HepG2 (cell line): ENCODE data around the gene MLLT10. TPM values are rescaled to one million over a fixed set of nuclear protein-coding genes. Genes with fewer than 3 reads are reported as not detected.

ENCODE experiments used
- ARID2 ChIP-seq: sonication (generic); formaldehyde crosslinking; IDR thresholded peaks from 2 replicates; pipeline ENCODE4 v1.8.1; 2022; ENCODE audit warnings: mild to moderate bottlenecking, missing genetic modification reagents, borderline replicate concordance
- CEBPB ChIP-seq: IDR thresholded peaks from 2 replicates; pipeline ENCODE4 v1.6.1; 2011; ENCODE audit warnings: low read depth, low read length, improper control_type of control experiment, borderline replicate concordance
- ELF3 ChIP-seq: IDR thresholded peaks from 2 replicates; pipeline ENCODE4 v1.6.1; 2016; ENCODE audit warnings: missing genetic modification reagents, missing compliant biosample characterization
- GATAD2A ChIP-seq: IDR thresholded peaks from 2 replicates; pipeline ENCODE4 v1.6.1; 2016
- HNRNPK ChIP-seq: fragments of 200-400 bp; formaldehyde crosslinking; IDR thresholded peaks from 2 replicates; pipeline ENCODE4 v1.6.1; 2018; ENCODE audit warnings: low read length, low read depth, moderate library complexity, mild to moderate bottlenecking; ENCODE audit not compliant: poor library complexity, severe bottlenecking
- JARID2 ChIP-seq: sonication (generic); formaldehyde crosslinking; IDR thresholded peaks from 2 replicates; pipeline ENCODE4 v1.8.1; 2023; ENCODE audit warnings: missing genetic modification reagents, inconsistent platforms; ENCODE audit not compliant: insufficient replicate concordance
- KAT2B ChIP-seq: fragments of 150-350 bp; IDR thresholded peaks from 2 replicates; pipeline ENCODE4 v1.6.1; 2014; ENCODE audit warnings: low read depth, low read length, borderline replicate concordance
- KDM1A ChIP-seq: IDR thresholded peaks from 2 replicates; pipeline ENCODE4 v1.6.1; 2016; ENCODE audit warnings: missing compliant biosample characterization
- KMT2A ChIP-seq: sonication (generic); formaldehyde crosslinking; IDR thresholded peaks from 2 replicates; pipeline ENCODE4 v1.4.0; 2020; ENCODE audit warnings: missing genetic modification reagents
- MATR3 ChIP-seq: sonication (generic); formaldehyde crosslinking; IDR thresholded peaks from 2 replicates; pipeline ENCODE4 v1.4.0; 2020; ENCODE audit warnings: missing genetic modification reagents
- MXI1 ChIP-seq: IDR thresholded peaks from 3 replicates; pipeline ENCODE4 v1.6.1; 2012; ENCODE audit warnings: low read depth, low read length, inconsistent platforms, borderline replicate concordance
- MYC ChIP-seq: sonication (generic); formaldehyde crosslinking; IDR thresholded peaks from 2 replicates; pipeline ENCODE4 v1.9.0; 2021; ENCODE audit warnings: missing genetic modification reagents, borderline replicate concordance
- PCBP1 ChIP-seq: fragments of 200-400 bp; formaldehyde crosslinking; IDR thresholded peaks from 2 replicates; pipeline ENCODE4 v1.6.1; 2017; ENCODE audit warnings: mild to moderate bottlenecking, low read depth, low read length, borderline replicate concordance
- SALL1 ChIP-seq: sonication (generic); formaldehyde crosslinking; IDR thresholded peaks from 2 replicates; pipeline ENCODE4 v1.8.0; 2022; ENCODE audit warnings: mild to moderate bottlenecking, missing genetic modification reagents
- SRY ChIP-seq: sonication (generic); formaldehyde crosslinking; IDR thresholded peaks from 2 replicates; pipeline ENCODE4 v1.8.0; 2022; ENCODE audit warnings: mild to moderate bottlenecking, missing genetic modification reagents
- ZNF367 ChIP-seq: sonication (generic); formaldehyde crosslinking; IDR thresholded peaks from 2 replicates; pipeline ENCODE4 v1.4.0; 2020; ENCODE audit warnings: missing genetic modification reagents, borderline replicate concordance
- ZNF670 ChIP-seq: sonication (generic); formaldehyde crosslinking; IDR thresholded peaks from 2 replicates; pipeline ENCODE4 v1.8.0; 2022; ENCODE audit warnings: mild to moderate bottlenecking, missing genetic modification reagents, borderline replicate concordance
- ZNF737 ChIP-seq: sonication (generic); formaldehyde crosslinking; IDR thresholded peaks from 2 replicates; pipeline ENCODE4 v1.5.0; 2020; ENCODE audit warnings: missing genetic modification reagents, mild to moderate bottlenecking, borderline replicate concordance
- polyA plus RNA-seq, 8 experiments: library from polyadenylated mRNA; depleted of rRNA in 3 of 8; stranded (reverse) in 7 of 8; unstranded in 1 of 8; fragments of >200 nt; fragmentation: Illumina TruSeq in 4 of 8; extraction: Trizol in 4 of 8; gene quantifications; 2 replicates each; pipeline versions ENCODE4 v1.2.1 to v1.2.3, GENCODE V29; 2011 to 2016; ENCODE audit warnings: low read depth in 4 of 8, missing spikeins in 1 of 8, mixed read lengths in 1 of 8; ENCODE audit not compliant: insufficient read depth in 1 of 8
- total RNA-seq, 5 experiments: library from RNA; depleted of rRNA; stranded (reverse); fragments of >200 nt; fragmentation: Illumina TruSeq; extraction: Trizol; gene quantifications; 2 replicates each; pipeline ENCODE4 v1.2.3, GENCODE V29; 2016; ENCODE audit warnings: low read depth in 1 of 5
- TF ChIP-seq, protein P1 (sequence below): IDR thresholded peaks from 2 replicates; pipeline ENCODE4 v1.6.1; 2016; ENCODE audit warnings: mild to moderate bottlenecking
- TF ChIP-seq, protein P2 (sequence below), 2 experiments: sonication (generic) in 1 of 2; formaldehyde crosslinking in 1 of 2; IDR thresholded peaks; 2 replicates each; pipeline versions ENCODE4 v1.5.1 to v1.6.1; 2011 to 2020; ENCODE audit warnings: borderline replicate concordance in 1 of 2, low read depth in 1 of 2, low read length in 1 of 2, mild to moderate bottlenecking in 1 of 2, missing genetic modification reagents in 1 of 2, moderate library complexity in 1 of 2
- TF ChIP-seq, protein P3 (sequence below): sonication (generic); formaldehyde crosslinking; IDR thresholded peaks from 2 replicates; pipeline ENCODE4 v1.8.1; 2023; ENCODE audit warnings: mild to moderate bottlenecking, missing genetic modification reagents
- TF ChIP-seq, protein P4 (sequence below): sonication (generic); formaldehyde crosslinking; IDR thresholded peaks from 2 replicates; pipeline ENCODE4 v1.4.0; 2020; ENCODE audit warnings: missing genetic modification reagents

Gene MLLT10
- total and polyA plus RNA-seq, 2 of the 13 experiments (the other 11 are each of a cell fraction or from before 2014, with no cell fraction given): 51.3 to 84.1 TPM

DNA sequence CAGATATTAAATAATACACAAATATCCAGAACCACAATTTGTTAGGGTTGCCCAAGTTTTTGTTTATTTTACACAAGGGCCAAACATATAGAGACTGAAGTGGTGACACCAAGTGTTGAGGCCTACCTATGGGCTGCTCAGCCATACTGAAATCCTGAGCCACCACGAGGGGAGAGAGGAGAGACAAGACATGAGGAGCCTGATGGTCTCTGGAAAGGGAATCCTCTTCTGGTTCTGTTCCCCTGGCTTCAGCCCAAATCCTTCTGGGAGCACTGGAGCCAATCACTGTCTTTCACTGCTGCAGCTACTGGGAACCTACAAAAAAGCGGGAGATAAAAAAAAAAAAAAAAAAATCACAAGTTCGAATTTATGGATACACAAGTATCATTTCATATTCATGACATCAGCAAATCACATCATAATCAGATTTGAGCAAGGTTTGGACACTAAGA, 10.4 kb upstream of the MLLT10 start (continued):
- TF ChIP-seq JARID2 (CRISPR knock-in tag): no peak
- no peak for TF ChIP-seq ZNF367 (CRISPR knock-in tag)
- TF ChIP-seq PCBP1: no peak
- TF ChIP-seq KAT2B: no peak
- no peak for TF ChIP-seq SRY (CRISPR knock-in tag)
- 0 out of 2 replicates have a peak, but pooled peaks have one; percentile 10 for TF ChIP-seq ELF3
- TF ChIP-seq, protein P1, sequence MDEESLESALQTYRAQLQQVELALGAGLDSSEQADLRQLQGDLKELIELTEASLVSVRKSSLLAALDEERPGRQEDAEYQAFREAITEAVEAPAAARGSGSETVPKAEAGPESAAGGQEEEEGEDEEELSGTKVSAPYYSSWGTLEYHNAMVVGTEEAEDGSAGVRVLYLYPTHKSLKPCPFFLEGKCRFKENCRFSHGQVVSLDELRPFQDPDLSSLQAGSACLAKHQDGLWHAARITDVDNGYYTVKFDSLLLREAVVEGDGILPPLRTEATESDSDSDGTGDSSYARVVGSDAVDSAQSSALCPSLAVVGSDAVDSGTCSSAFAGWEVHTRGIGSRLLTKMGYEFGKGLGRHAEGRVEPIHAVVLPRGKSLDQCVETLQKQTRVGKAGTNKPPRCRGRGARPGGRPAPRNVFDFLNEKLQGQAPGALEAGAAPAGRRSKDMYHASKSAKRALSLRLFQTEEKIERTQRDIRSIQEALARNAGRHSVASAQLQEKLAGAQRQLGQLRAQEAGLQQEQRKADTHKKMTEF (CRISPR knock-in tag): 0 out of 2 replicates have a peak, but pooled peaks have one; percentile 31
- 0 out of 2 replicates have a peak, but pooled peaks have one; percentile 26 for TF ChIP-seq KMT2A
- no peak for TF ChIP-seq MXI1
- TF ChIP-seq, protein P2, sequence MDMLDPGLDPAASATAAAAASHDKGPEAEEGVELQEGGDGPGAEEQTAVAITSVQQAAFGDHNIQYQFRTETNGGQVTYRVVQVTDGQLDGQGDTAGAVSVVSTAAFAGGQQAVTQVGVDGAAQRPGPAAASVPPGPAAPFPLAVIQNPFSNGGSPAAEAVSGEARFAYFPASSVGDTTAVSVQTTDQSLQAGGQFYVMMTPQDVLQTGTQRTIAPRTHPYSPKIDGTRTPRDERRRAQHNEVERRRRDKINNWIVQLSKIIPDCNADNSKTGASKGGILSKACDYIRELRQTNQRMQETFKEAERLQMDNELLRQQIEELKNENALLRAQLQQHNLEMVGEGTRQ (IDR thresholded peaks at IDR 0.05; ENCODE audit: low read depth, low read length): no peak
- TF ChIP-seq, protein P2 (CRISPR knock-in tag; IDR thresholded peaks at IDR 0.05; ENCODE audit: borderline replicate concordance): no peak
- TF ChIP-seq GATAD2A: 0 out of 2 replicates have a peak, but pooled peaks have one; percentile 31
- no peak for TF ChIP-seq ZNF737 (CRISPR knock-in tag)
- TF ChIP-seq ARID2 (CRISPR knock-in tag): no peak
- TF ChIP-seq MYC (CRISPR knock-in tag): no peak
- peak; percentile 51; the same call in 1 of the 2 replicates for TF ChIP-seq CEBPB
- no peak for TF ChIP-seq ZNF670
- TF ChIP-seq, protein P3, sequence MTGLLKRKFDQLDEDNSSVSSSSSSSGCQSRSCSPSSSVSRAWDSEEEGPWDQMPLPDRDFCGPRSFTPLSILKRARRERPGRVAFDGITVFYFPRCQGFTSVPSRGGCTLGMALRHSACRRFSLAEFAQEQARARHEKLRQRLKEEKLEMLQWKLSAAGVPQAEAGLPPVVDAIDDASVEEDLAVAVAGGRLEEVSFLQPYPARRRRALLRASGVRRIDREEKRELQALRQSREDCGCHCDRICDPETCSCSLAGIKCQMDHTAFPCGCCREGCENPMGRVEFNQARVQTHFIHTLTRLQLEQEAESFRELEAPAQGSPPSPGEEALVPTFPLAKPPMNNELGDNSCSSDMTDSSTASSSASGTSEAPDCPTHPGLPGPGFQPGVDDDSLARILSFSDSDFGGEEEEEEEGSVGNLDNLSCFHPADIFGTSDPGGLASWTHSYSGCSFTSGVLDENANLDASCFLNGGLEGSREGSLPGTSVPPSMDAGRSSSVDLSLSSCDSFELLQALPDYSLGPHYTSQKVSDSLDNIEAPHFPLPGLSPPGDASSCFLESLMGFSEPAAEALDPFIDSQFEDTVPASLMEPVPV: no peak
- TF ChIP-seq HNRNPK: no peak
- TF ChIP-seq SALL1 (CRISPR knock-in tag): peak; percentile 34; the same call in 1 of the 2 replicates
- TF ChIP-seq, protein P4, sequence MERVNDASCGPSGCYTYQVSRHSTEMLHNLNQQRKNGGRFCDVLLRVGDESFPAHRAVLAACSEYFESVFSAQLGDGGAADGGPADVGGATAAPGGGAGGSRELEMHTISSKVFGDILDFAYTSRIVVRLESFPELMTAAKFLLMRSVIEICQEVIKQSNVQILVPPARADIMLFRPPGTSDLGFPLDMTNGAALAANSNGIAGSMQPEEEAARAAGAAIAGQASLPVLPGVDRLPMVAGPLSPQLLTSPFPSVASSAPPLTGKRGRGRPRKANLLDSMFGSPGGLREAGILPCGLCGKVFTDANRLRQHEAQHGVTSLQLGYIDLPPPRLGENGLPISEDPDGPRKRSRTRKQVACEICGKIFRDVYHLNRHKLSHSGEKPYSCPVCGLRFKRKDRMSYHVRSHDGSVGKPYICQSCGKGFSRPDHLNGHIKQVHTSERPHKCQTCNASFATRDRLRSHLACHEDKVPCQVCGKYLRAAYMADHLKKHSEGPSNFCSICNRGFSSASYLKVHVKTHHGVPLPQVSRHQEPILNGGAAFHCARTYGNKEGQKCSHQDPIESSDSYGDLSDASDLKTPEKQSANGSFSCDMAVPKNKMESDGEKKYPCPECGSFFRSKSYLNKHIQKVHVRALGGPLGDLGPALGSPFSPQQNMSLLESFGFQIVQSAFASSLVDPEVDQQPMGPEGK (CRISPR knock-in tag): no peak
- TF ChIP-seq MATR3: no peak
- TF ChIP-seq KDM1A (CRISPR knock-in tag): no peak
